Measurements from ENCODE around the gene FLT3LG. TPM values are rescaled to one million over a fixed set of nuclear protein-coding genes. Genes with fewer than 3 reads are reported as not detected.

Gene FLT3LG
- total RNA-seq, 1 donor from 2014 or later = 17.7 TPM

DNA sequence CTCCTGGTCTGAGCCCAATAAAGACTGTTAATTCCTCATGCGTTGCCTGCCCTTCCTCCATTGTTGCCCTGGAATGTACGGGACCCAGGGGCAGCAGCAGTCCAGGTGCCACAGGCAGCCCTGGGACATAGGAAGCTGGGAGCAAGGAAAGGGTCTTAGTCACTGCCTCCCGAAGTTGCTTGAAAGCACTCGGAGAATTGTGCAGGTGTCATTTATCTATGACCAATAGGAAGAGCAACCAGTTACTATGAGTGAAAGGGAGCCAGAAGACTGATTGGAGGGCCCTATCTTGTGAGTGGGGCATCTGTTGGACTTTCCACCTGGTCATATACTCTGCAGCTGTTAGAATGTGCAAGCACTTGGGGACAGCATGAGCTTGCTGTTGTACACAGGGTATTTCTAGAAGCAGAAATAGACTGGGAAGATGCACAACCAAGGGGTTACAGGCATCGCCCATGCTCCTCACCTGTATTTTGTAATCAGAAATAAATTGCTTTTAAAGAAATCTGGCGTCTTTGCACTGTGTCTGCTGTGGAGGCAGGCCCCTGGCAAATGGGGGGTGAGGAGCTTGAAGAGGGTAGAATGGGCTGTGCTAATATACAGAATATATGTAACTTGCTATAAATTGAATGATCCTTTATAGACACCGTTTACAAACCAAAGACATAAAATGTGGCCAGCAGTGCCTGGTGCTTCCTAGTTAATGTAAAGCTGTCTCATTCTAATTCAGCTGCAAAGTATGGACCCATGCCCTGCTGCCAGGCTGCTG is 18.0 kb downstream of the FLT3LG start:
- Mint-ChIP-seq H3K27ac (peak overlapping the region; percentile 82), H3K9me3 (no peaks in the 10 kb centered on the region), H3K27me3 (peaks cover 2% of the 10 kb centered on the region), H3K36me3 (ENCODE audit: low read depth) (peaks cover 75% of the 10 kb centered on the region), H3K4me3 (peak overlapping the region; percentile 19), H3K4me1 (peaks cover 54% of the 10 kb centered on the region)
- intact Hi-C loops (cut with micrococcal nuclease) = loop anchor here (10.0 kb wide), 1 partner anchor 617 kb away; the partner anchor contains the start of gene PPP1R15A
- no peak for TF ChIP-seq CTCF (IDR thresholded peaks at IDR 0.05)
- no peak for ATAC-seq (ENCODE audit: low read depth)
- CTCF ChIA-PET = no interaction called here
- POLR2A ChIA-PET = interaction anchor here (0.6 to 7.8 kb wide), 8 partner anchors 17 to 435 kb away, joined by 3 to 77 read pairs (median 4); partner anchors contain the start of genes ALDH16A1, CD37, CGB7 and PIH1D1
- DNase-seq = no peak

DNA sequence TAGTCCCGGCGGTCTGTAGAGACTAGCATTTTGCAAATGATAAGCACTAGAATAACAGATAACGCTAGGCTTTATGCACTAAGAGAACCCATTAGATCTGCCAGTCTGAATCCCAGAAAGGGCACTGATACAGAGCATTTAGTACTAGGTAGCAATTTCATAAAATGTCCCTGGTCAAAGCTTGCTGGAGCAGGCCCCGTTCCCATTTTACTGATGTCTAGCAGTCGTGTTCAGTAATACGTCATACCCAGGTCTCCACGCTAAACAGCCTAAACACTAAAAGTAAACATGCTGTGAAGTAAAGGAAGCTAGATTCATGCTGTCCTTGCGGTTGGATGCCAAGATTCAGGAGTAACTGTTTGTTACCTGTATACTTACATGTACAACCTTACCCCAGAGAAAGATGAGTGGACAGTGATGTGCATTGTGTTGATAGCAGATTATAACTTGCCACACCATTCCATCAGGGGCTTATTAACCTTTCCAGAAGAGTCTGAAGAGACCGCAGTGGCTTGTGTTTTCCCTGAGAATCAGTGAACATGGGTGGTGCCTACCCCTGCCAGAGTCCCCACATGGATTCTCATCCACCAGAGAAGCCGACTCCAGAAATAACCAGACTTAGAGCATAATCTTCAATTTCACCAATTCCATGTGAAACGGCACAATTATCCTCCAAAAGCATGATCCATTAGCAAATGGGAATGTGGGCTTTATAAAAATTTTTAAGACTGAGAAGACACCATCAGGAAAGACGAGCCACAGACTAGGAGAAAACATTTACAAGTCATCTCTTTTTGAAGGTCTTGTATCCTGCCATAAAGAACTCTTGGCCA is 18.8 kb downstream of the FLT3LG start:
- H3K4me3 Mint-ChIP-seq = peak overlapping the region; percentile 11
- TF ChIP-seq CTCF (IDR thresholded peaks at IDR 0.05) = no peak
- H3K4me1 Mint-ChIP-seq = peaks cover 59% of the 10 kb centered on the region
- ChIA-PET CTCF (no interaction called here), POLR2A (interaction anchor here (0.6 to 7.8 kb wide), 11 partner anchors 14 to 437 kb away, joined by 3 to 77 read pairs (median 3); partner anchors contain the start of genes ALDH16A1, ATF5, CD37 and NUP62)
- peaks cover 76% of the 10 kb centered on the region for H3K36me3 Mint-ChIP-seq (ENCODE audit: low read depth)
- no peaks in the 10 kb centered on the region for H3K27me3 Mint-ChIP-seq
- H3K27ac Mint-ChIP-seq = peak overlapping the region; percentile 82
- intact Hi-C loops (cut with micrococcal nuclease) = loop anchor here (10.0 kb wide), 1 partner anchor 618 kb away; the partner anchor contains the start of gene PPP1R15A
- no peak for DNase-seq
- H3K9me3 Mint-ChIP-seq = no peaks in the 10 kb centered on the region
- no peak for ATAC-seq (ENCODE audit: low read depth)

DNA sequence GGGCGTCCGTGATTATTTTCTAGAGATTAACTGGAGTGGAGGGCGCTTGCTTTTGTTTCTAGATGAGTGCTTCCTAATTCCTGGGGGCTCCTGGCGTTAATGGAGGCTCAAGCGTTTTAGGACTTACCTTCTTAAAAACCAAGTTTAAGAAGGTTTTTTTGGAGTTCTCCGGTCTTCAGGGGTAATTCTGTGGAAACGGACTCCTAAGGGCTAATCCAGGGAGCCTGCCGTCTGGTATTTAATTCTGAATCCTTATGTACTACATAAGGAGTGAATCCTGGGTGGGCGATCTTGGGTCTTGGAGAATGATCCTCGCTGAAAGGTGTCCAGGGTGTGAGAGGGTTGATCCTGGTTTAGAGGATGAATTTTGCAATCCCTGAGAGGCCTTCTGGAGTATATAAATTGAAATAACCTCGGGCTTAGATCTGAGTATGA is 22.6 kb downstream of the FLT3LG start:
- H3K4me1 Mint-ChIP-seq = peaks cover 66% of the 10 kb centered on the region
- peak overlapping the region; percentile 93 for H3K4me3 Mint-ChIP-seq
- ChIA-PET POLR2A (interaction anchor here (1.0 to 7.8 kb wide), 25 partner anchors 12 to 879 kb away, joined by 3 to 77 read pairs (median 5); partner anchors contain the start of genes AKT1S1, ALDH16A1, FLT3LG and FUZ), CTCF (interaction anchor here (0.9 kb wide), 1 partner anchor 38 kb away, joined by 3 read pairs; no protein-coding TSS in a partner anchor)
- intact Hi-C loops (cut with micrococcal nuclease) = loop anchor here (1.0 to 10.0 kb wide), 12 partner anchors 9 to 1134 kb away; partner anchors contain the start of genes AKT1S1, ALDH16A1, FLT3LG and FUZ
- no peaks in the 10 kb centered on the region for H3K27me3 Mint-ChIP-seq
- H3K9me3 Mint-ChIP-seq = no peaks in the 10 kb centered on the region
- peak overlapping the region; percentile 97 for H3K27ac Mint-ChIP-seq
- DNase-seq (no peak), ATAC-seq (ENCODE audit: low read depth) (no peak)
- TF ChIP-seq CTCF (IDR thresholded peaks at IDR 0.05) = no peak
- H3K36me3 Mint-ChIP-seq (ENCODE audit: low read depth) = peaks cover 66% of the 10 kb centered on the region

DNA sequence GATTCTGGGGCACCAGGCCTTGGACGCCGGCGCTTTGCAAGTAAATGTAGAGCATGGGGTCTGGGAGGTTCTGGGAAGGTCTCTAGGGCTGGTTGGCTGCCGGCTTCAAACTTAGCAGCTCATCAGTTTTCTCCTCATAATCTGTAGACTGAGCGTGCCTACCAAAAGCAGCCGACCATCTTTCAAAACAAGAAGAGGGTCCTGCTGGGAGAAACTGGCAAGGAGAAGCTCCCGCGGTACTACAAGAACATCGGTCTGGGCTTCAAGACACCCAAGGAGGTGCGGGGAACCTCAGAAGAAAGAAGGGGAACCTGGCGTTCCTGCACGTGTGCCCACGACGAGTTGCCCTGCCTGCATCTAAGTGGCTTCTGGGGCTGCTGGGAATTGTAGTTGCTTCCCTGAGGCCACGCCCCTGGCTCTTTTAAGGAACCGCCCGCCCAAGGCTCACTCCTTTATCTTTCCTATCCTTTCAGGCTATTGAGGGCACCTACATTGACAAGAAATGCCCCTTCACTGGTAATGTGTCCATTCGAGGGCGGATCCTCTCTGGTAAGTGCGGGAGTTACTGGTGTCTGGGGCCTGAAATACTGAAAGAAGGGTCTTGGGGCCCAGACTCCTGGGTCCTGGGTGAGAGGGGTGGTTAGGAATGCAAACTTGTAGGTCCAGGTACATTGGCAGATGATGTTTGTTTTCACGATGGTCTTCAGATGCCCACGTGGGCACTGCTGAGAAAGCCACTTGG is 23.2 kb downstream of the FLT3LG start:
- TF ChIP-seq CTCF (IDR thresholded peaks at IDR 0.05) = no peak
- ChIA-PET POLR2A (interaction anchor here (0.6 to 7.8 kb wide), 10 partner anchors 11 to 380 kb away, joined by 3 to 77 read pairs (median 11); partner anchors contain the start of genes AKT1S1, ALDH16A1, PIH1D1 and PRMT1), CTCF (no interaction called here)
- Mint-ChIP-seq H3K4me1 (peaks cover 68% of the 10 kb centered on the region), H3K36me3 (ENCODE audit: low read depth) (peaks cover 60% of the 10 kb centered on the region), H3K9me3 (no peaks in the 10 kb centered on the region), H3K4me3 (peak overlapping the region; percentile 93), H3K27me3 (no peaks in the 10 kb centered on the region), H3K27ac (peak overlapping the region; percentile 97)
- DNase-seq = peak; percentile 55
- ATAC-seq (ENCODE audit: low read depth) = peak; percentile 7
- intact Hi-C loops (cut with micrococcal nuclease) = loop anchor here (2.0 to 10.0 kb wide), 5 partner anchors 35 to 1135 kb away; partner anchors contain the start of genes FUZ, PPP1R15A, PRR12 and SYNGR4

All from activated B cell treated with CpG ODN at 0.5 μM for 24 hours (primary cell).